HG03565 (cell line): Measurements from ENCODE around the gene GGT6.
"Not testable (repeated sequence)": the region's sequence is repeated elsewhere in the genome, so short reads cannot be mapped to it uniquely, and the experiment has no call there.

Experiments
- ATAC-seq: cut with Tn5 transposase; IDR thresholded peaks from one replicate; pipeline ENCODE4 v1.9.1; 2021; ENCODE audit warnings: mild to moderate bottlenecking, moderate library complexity; ENCODE audit not compliant: unreplicated experiment

The GGT6 gene

DNA sequence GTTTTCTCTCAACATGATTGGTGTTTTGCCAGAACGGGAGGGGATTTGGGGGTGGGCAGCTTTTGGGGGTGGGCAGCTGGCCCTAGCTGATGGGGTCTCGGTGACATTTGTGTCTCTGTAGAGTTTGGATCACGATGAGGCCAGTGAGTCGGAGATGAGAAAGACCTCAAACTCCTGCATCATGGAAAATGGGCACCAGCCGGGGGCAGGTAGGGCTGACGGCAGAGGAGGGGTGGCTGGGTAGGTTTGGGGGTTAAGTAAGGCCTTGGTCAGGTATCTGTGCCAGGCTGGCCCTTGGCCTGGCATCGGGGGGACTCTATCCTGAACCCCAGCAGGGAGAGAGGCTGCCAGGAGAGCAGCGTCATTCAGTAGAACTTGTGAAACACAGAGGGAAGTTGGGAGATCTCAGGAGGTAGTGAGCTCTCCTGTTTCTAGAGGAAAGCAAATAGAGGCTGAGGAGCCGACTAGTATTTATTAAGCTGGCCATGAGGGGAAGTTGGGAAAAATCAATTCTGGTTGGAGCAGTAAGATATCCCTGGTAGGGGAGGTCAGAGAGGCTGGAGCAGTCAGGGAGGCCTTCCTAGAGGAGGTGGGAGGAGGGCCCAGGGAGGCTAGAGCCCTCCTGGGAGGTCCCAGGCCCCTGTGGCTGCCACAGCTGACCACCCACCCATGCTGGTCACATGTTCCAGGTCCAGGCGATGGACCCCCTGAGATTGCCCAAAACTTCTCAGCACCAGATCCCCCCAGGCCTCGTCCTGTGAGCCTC lies 32.0 kb upstream of the GGT6 start:
- no peak for ATAC-seq

- no peak for ATAC-seq
Observed at GRCh38 chr17:4591529-4591928, 31.2 kb upstream of the GGT6 start.

- ATAC-seq: no peak
Observed at GRCh38 chr17:4590981-4591453, 30.6 kb upstream of the GGT6 start.

DNA sequence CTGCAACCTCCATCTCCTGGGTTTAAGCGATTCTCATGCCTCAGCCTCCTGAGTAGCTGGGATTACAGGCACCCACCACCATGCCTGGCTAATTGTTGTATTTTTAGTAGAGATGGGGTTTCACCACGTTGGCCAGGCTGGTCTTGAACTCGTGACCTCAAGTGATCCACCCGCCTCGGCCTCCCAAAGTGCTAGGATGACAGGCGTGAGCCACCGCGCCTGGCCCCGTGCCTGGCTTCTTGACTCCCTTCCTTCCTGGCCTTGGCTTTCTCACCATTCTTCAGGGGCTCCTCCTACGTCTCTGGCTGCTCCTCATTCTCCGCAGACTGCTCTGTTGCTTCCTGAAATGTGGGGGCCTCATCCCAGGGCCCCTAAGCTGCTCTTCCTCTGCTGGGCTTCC lies 29.7 kb upstream of the GGT6 start:
- not testable (repeated sequence) for ATAC-seq

- ATAC-seq: no peak
Observed at GRCh38 chr17:4588898-4589625, 28.7 kb upstream of the GGT6 start.

- ATAC-seq: no peak
Observed at GRCh38 chr17:4588391-4588790, 28.0 kb upstream of the GGT6 start.

DNA sequence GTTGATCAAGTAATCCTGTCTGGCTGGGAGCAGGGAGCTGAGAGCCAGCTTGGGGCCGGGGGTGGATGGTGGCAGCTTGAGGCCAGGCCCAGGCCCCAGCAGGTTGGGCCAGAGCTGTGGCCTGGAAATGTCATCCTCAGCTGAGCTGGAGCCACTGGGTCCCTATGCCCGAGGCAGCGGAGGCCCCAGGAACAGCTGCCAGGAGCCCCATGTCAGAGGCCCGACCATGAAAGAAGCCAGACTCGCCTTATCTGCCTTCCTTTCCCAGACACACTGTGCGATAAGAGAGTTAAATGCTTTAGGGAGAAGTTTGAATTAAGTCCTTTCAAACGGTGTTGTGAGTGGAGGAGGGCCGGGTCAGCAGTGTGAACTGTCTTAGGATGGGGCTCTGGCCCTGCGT lies 27.4 kb upstream of the GGT6 start:
- ATAC-seq: no peak

GRCh38 chr17:4587195-4587594 lies 26.8 kb upstream of the GGT6 start:
- ATAC-seq: no peak

- no peak for ATAC-seq
Observed at GRCh38 chr17:4586043-4586442, 25.7 kb upstream of the GGT6 start.

- ATAC-seq: no peak
Observed at GRCh38 chr17:4585638-4585994, 25.2 kb upstream of the GGT6 start.

- ATAC-seq: no peak
Observed at GRCh38 chr17:4584917-4585637, 24.7 kb upstream of the GGT6 start.

GRCh38 chr17:4584101-4584916 lies 23.9 kb upstream of the GGT6 start, which contains the start of gene SMTNL2:
Gene SMTNL2, plus strand, starts transcription at chr17:4584529. Its CDS starts 77 bp downstream, at chr17:4584606.
- no peak for ATAC-seq

GRCh38 chr17:4583782-4584100 lies 23.4 kb upstream of the GGT6 start:
- no peak for ATAC-seq

- ATAC-seq: no peak
Observed at GRCh38 chr17:4583206-4583605, 22.8 kb upstream of the GGT6 start.

DNA sequence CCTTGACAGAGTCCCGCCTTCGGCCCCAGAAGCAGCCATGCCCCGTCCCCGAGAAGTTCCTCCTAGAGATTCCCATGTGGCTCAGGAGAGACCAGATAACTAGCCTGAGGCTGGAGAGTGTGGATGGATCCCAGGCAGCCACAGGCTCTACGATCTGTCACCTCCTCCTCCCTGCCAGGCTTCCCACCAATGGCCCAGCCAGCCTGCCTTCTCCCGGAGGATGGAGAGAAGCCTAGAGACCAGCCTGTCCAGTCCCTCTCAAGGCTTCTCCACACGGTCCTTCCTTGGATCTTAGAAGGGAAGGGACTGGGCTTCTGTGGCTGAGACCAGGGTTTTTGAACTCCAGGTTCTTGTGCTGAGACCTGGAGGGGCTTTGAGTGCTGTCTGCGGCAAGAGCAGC lies 22.3 kb upstream of the GGT6 start:
- ATAC-seq: no peak

- no peak for ATAC-seq
Observed at GRCh38 chr17:4582101-4582501, 21.7 kb upstream of the GGT6 start.

DNA sequence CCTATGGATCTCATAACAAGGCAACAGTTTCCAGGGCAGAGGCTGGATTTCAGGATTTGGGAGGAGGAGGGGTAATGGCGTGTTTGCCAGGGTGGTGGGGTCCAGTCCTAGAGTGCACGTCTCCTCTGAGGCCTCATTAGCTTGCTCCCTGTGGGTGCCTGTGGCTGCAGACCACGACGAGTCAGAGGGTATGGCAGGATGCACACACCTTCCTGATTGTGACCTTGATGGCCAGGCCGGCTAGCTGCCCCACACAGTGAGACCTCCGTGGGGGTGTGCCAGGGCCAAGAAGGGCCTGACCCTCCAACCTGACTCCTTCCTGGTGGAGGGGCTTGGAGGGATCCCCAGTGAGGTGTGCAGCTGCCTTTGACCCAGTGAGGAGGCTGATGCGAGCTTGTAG lies 19.9 kb upstream of the GGT6 start:
- ATAC-seq: no peak

DNA sequence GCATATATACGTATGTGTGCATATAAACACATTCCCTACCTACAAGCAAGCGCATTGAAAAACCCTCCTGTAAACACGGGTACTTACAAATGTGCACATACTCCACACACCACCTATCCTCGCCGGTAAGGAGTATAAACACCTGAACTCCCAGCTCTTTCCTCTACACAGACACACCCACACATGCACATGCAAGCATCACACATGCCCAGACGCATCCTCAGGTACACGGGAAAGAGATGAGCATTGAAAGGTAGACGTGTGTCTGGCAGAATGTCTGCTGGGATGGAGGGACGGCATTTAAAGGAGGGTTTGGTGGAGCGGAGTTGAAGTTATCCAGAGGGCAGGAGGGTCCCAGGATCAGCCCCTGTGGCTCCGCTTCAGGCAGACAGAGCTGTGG lies 19.3 kb upstream of the GGT6 start:
- no peak for ATAC-seq

DNA sequence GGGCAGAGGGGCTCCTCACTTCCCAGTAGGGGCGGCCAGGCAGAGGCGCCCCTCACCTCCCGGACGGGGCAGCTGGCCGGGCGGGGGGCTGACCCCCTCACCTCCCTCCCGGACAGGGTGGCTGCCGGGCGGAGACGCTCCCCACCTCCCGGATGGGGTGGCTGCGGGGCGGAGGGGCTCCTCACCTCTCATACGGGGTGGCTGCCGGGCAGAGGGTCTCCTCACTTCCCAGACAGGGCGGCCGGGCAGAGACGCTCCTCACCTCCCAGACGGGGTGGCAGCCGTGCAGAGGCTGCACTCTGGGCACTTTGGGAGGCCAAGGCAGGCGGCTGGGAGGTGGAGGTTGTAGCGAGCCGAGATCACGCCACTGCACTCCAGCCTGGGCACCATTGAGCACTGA lies 18.0 kb upstream of the GGT6 start:
- not testable (repeated sequence) for ATAC-seq

DNA sequence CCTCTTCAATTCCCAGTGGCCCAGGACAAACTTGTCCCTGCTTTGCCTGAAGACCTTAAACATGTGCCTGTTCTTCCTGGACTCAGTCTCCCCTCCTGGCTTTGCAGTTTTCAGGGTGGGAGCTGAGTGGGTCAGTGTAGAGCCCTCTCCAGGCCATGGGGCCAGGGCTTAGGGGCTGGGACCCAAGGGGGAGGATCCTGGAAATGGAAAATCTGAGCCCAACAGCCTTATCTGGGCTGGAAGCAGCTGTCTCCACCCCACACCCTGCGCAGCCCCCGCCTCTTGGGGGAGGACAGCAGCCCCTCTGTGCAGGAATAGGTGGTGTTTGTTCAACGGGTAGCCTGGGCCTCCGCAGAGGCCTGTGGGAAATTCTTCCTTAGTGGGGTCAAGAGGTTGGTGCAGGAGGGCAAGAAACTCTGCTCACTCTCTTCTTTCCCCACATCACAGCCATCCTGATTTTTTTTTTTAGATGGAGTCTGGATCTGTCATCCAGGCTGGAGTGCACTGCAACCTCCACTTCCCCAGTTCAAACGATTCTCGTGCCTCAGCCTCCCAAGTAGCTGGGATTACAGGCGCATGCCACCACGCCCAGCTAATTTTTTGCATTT lies 17.1 kb upstream of the GGT6 start:
- no peak for ATAC-seq
